HG02981 (cell line): Measurements from ENCODE around the gene ZNF688.

Source experiments
- ATAC-seq: cut with Tn5 transposase; IDR thresholded peaks from one replicate; pipeline ENCODE4 v1.9.1; 2021; ENCODE audit warnings: mild to moderate bottlenecking, moderate library complexity; ENCODE audit not compliant: unreplicated experiment

Gene ZNF688

DNA sequence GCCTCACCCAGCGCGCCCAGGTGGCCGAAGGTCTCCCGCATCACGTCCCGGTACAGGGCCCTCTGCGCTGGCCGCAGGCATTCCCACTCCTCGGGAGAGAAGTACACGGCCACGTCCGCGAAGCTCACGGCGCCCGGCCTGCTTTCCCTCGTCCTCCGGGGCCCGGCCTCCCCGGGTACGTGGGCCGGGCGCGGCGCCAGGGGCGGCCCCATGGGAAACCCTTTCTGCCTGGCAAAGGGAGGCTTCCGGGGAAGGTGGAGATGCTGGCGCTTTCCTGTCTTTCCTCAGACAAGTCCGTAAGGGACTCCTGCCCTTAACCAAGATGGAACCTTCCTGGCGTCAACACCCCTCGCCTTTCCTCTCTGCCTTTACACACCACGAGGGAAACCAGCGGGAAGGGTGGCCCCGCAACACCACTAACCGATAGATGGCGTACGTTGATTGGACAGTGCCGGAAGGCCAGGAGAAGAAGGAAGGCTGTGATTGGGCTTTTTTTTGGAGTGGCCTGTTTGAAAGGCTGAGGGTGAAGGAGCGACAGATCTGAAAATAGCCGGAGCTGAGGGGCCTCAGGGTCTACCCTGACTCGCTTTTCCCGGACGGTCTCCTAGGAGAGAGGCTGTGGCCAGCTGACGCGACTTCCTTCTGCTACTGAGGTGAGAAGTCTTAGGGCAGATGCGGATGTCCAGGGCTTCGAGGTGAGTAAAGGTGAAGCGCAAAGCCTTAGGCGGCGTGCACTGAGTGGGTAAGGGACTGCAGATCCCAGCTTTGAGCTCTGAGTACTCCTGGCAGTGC, 14.1 kb upstream of the ZNF688 start, which contains the start of gene ZNF785:
ZNF785 (minus strand) TSS at position 298 of the 792 bp plus-strand sequence; CDS start at position 212, 86 bp downstream.
- peak; percentile 95 for ATAC-seq

DNA sequence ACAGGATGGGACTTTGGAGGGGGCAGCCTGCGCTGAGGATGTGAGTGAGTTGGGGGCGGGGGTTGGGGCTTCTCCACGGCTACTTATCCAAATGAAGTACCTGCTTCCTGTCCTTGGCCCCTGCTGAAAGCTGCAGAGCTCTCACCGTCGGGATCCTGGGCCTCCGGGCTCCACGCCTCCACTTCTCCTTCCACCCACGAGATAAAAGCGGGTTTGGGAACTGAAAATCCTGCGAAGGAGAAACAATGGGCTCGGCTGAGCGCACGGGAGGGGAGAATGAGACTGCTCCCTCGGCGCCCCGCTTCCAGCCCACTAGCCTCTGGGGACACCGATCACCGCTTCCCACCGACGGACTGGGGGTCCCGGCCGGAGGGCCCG, 13.5 kb upstream of the ZNF688 start:
- ATAC-seq, result no peak

- no peak for ATAC-seq
Observed at GRCh38 chr16:30582611-30583340, 11.3 kb upstream of the ZNF688 start.

- no peak for ATAC-seq
Observed at GRCh38 chr16:30581457-30581856, 9.9 kb upstream of the ZNF688 start.

GRCh38 chr16:30574678-30575077, 3.2 kb upstream of the ZNF688 start:
- no peak for ATAC-seq

DNA sequence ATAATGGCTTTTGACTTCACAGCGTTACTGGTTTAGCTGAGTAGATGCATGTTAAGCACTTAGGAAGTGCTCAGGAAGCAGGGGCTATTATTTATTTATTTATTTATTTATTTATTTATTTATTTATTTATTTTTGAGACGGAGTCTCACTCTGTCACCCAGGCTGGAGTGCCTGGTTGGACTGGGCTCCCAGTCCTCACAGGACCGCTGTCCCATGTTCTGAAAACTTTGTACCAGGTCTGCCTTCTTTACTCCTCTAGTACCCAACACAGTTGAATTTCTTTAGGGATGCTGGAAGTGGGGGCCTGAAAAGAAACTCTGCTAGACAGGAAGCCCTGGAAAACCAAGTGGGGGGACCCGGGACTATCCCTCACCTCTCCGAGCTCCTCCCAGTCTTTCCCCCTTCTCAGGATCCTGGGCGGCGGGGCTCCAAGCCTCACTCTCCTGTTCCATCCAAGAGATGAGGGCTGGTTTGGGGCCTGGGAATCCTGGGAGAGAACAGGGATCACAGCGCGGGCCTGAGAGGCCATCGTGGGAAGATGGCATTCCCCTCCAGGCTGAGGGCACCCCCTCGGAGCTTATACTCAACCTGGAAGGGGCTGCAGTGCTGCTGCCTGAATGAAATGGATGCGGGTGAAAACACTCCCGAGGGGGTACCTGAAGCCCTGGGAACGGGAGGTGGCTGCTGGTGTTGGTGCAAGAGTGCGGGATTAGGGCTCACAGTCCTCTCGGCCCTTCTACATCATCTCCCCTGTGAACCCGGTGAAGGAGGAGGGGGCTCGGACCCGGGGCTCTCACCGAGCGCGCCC, 674 bp downstream of the ZNF688 start:
- ATAC-seq, result no peak

DNA sequence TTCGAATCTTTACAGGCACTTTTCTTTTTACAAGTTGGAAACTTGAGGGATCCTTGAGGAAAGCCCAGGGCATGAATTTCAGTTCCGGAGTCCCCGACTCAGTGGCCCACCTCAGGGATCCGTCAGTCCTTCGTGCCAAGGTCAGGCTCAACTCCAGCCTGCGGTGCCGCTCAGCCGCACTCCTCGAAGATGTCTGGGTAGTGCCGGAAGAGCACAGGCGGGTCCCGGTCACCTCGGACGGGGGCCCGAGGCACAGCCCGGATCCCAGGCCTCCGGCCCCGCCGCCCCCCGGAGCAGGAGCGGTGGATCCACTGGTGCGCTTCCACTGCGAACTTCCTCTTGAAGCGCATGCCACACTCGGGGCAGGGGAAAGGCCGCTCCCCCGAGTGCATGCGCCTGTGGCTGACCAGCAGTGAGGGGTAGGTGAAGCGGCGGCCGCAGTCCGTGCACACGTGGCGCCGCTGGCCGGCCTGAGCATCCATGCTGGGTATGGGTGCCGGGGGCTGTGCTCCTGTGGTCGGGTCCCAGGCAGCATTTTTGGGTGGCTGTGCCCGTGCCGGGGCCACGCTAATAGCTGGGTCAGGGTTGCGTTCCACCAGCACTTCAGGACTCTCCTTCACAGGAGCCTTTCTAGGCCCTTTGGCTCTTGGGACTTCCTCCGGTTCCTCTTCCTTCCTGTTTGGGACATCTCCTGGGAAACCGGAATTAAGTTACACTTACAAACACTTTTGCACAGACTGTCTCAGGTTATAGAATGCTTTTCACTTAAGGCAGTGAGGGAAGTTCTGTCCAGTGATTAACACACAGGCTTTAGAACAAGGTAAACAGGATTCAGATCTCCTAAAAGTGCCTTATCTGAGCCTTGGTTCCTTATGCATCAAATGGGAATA, 1.5 kb downstream of the ZNF688 start:
- no peak for ATAC-seq

GRCh38 chr16:30569281-30569680, 2.2 kb downstream of the ZNF688 start:
- no peak for ATAC-seq

- no peak for ATAC-seq
Observed at GRCh38 chr16:30567991-30568638, 3.4 kb downstream of the ZNF688 start.

DNA sequence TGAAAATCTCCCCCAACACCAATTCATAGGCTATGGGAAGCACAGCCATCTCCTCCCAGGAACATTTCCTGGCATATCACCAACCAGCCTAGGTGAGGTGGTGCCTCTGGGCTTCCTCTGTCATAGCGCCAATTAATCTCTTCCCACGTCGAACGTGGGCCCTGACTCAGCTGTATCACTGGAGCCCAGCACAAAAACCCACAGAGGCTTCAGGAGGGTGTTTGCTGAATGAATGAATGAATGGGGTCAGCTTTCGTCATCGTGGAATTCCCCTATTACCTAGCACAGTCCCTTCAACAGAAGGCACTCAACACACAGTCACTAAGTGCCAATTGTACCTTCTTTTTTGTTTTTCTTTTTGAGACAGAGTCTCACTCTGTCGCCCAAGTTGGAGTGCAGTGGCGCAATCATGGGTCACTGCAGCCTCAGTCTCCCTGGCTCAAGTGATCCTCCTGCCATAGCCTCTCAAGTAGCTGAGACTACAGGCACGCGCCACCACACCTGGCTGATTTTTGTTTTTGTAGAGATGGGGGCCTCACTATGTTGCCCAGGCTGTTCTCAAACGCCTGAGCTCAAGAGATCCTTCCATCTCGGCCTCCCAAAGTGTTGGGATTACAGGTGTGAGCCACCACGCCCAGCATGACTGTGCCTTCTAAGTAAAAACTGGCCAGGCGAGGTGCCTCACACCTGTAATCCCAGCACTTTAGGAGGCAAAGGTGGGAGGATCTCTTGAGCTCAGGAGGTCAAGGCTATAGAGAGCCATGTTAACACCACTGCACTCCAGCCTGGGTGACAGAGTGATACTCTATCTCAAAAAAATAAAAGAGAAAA, 4.1 kb downstream of the ZNF688 start:
- ATAC-seq, result no peak

DNA sequence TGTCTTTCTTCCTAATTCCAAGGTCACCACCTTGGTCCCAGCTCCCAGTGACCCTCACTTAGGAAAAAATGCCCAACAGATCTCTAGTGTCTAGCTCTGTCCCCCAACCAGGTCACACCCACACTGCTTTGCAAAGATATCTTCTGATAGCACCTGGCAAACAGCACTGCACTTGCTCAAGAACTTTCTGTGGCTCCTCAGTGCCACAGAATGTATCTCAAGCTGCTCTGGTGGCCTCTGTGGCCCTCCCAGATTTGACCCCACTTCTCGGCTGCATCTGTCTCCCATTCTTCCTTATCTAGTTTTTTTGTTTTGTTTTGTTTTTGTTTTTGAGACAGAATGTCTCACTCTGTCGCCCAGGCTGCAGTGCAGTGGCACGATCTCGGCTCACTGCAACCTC, 5.0 kb downstream of the ZNF688 start:
- no peak for ATAC-seq

GRCh38 chr16:30565984-30566383, 5.5 kb downstream of the ZNF688 start:
- no peak for ATAC-seq

GRCh38 chr16:30565526-30565925, 6.0 kb downstream of the ZNF688 start:
- ATAC-seq, result no peak

DNA sequence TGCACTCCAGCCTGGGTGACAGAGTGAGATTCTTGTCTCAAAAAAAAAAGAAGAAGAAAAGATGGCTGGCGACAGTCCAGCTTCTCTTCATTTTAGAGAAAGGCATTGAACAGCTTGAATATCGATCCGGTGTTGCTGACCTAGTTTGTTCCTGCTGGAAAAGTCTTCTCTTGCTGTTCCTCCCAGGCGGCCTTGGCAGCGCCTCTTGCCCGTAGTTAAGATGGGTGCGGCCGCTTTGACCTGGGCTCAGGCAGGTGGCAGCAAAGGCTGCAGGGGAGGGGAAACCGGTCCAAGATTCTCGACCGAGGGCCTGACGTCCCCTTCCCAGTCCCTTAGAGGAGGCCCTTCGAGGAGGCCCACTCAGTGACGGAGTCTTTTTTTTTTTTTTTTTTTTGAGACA, 9.5 kb downstream of the ZNF688 start:
- ATAC-seq, result no peak

GRCh38 chr16:30561089-30561816, 10.3 kb downstream of the ZNF688 start:
- no peak for ATAC-seq

DNA sequence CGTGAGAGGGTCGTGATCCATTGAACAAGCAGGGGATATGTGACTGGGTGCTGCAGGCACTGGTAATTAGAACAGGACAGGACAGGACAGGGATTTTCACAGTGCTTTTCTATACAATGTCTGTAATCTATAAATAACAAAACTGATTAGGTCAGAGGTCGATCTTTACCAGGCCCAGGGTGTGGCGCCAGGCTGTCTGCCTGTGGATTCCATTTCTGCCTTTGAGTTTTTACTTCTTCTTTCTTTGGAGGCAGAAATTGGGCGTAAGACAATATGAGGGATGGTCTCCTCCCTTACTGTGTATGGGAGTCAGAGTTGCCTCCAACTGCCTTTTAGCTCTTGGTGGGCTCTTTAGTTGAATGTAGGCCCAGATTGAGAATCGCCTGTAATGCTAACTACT, 11.8 kb downstream of the ZNF688 start:
- ATAC-seq, result no peak

GRCh38 chr16:30558789-30559377, 12.6 kb downstream of the ZNF688 start:
- no peak for ATAC-seq
